ENCODE measurements around the gene IL10. TPM values are rescaled to one million over a fixed set of nuclear protein-coding genes. Genes with fewer than 3 reads are reported as not detected.
"Not testable (repeated sequence)": the region's sequence is repeated elsewhere in the genome, so short reads cannot be mapped to it uniquely, and the experiment has no call there.

The IL10 gene
- total RNA-seq, 6 experiments from 2014 or later = 0.26 to 2.2 (median 0.63) TPM; not detected in 2

GRCh38 chr1:206769304-206769731 lies 3.0 kb downstream of the IL10 start:
- intact Hi-C loops (cut with DNase I) = no loop called here

GRCh38 chr1:206768472-206769303 lies 3.6 kb downstream of the IL10 start:
- intact Hi-C loops (cut with DNase I) = no loop called here
- Histone ChIP-seq H3K27ac (no peak overlapping the region), H3K27me3 (no peaks in the 10 kb centered on the region), H3K9me3 (no peaks in the 10 kb centered on the region), H3K36me3 (no peaks in the 10 kb centered on the region), H3K4me1 (no peaks in the 10 kb centered on the region), H3K4me3 (no peak overlapping the region)
- no peak for ATAC-seq
- 68% methylated on average over 14 of the region's 14 CpGs for WGBS (ENCODE audit: insufficient coverage, low coverage, low lambda C conversion rate, missing lambda C conversion rate)
- TF ChIP-seq POLR2A (IDR thresholded peaks at IDR 0.05) = no peak
- TF ChIP-seq CTCF (IDR thresholded peaks at IDR 0.05) = no peak
- DNase-seq = no peak

More at GRCh38 chr1:206769304-206769731, 3.0 kb downstream of the IL10 start:
- Histone ChIP-seq H3K36me3 (no peaks in the 10 kb centered on the region), H3K4me3 (no peak overlapping the region), H3K27ac (no peak overlapping the region), H3K9me3 (no peaks in the 10 kb centered on the region), H3K4me1 (no peaks in the 10 kb centered on the region), H3K27me3 (no peaks in the 10 kb centered on the region)
- 68% methylated on average over 6 of the region's 7 CpGs for WGBS (ENCODE audit: insufficient coverage, low coverage, low lambda C conversion rate, missing lambda C conversion rate)
- no peak for DNase-seq
- peak in 3 of 4 donors; percentile 6 to 21 (median 19) for ATAC-seq
- TF ChIP-seq POLR2A (IDR thresholded peaks at IDR 0.05) (no peak), CTCF (IDR thresholded peaks at IDR 0.05) (no peak)

DNA sequence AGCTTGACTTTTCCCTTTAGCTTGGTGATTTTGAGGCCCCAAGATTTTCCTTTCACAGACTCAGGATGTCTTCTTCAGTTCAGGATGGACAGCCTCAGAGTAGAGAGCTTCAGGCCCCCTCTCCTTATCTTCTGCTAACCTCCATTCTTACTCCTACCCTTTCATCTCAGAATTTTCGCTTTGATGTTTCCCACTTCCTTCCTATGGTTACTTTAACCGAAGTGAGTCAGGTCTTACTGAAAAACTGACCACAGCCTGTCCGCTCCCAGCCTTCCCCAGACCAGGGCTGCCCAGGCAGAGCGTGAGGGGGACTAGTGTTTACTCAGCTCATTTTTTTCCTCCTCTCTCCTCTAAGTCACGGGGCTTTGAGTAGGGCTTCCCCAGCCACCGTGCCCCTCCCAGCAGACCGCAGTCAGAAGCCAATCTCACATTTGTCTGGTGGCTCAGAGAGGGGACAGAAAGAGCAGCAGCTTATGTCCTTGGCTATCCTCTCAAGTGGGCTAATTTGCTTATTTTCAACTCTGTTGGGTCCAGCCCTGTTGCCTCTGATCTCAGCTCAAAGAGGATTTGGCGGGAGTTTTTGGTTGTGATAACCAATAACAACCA lies 5.9 kb downstream of the IL10 start:
- H3K36me3 ChIP-seq = no peaks in the 10 kb centered on the region
- ATAC-seq (peak; percentile 62 to 79 (median 75)), DNase-seq (peak in 1 of 3 donors; percentile 44)
- intact Hi-C loops (cut with DNase I) = no loop called here
- no peaks in the 10 kb centered on the region for H3K4me1 ChIP-seq
- H3K27ac ChIP-seq = no peak overlapping the region
- no peaks in the 10 kb centered on the region for H3K9me3 ChIP-seq
- no peaks in the 10 kb centered on the region for H3K27me3 ChIP-seq
- TF ChIP-seq CTCF (IDR thresholded peaks at IDR 0.05) = no peak
- TF ChIP-seq POLR2A (IDR thresholded peaks at IDR 0.05) = no peak
- 33% methylated on average over 8 of the region's 8 CpGs for WGBS (ENCODE audit: insufficient coverage, low coverage, low lambda C conversion rate, missing lambda C conversion rate)
- no peak overlapping the region for H3K4me3 ChIP-seq

DNA sequence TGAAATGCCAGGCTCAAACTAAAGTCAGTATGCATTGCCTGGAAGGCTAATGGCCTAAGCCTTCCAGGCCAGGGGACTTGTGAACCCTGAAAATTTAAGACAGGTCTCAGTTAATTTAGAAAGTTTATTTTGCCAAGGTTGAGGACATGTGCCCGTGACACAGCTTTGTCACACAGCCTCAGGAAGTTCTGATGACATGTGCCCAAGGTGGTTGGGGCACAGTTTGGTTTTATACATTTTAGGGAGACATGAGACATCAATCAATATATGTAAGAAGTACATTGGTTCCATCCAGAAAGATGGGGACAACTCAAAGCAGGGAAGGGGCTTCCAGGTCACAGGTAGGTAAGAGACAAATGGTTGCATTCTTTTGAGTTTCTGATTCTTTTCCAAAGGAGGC lies 6.5 kb downstream of the IL10 start:
- H3K4me1 ChIP-seq; H3K9me3 ChIP-seq; ATAC-seq; intact Hi-C loops (cut with DNase I); H3K4me3 ChIP-seq; H3K27me3 ChIP-seq; H3K27ac ChIP-seq; H3K36me3 ChIP-seq; DNase-seq: not testable (repeated sequence)
- WGBS (ENCODE audit: insufficient coverage, low coverage, low lambda C conversion rate, missing lambda C conversion rate) = 75% methylated on average over 1 of the region's 1 CpG

GRCh38 chr1:206762741-206763364 lies 9.4 kb downstream of the IL10 start:
- ATAC-seq; H3K27ac ChIP-seq; H3K4me1 ChIP-seq; intact Hi-C loops (cut with DNase I); DNase-seq; H3K9me3 ChIP-seq; H3K27me3 ChIP-seq; H3K36me3 ChIP-seq; H3K4me3 ChIP-seq: not testable (repeated sequence)
- 81% methylated on average over 11 of the region's 12 CpGs for WGBS (ENCODE audit: insufficient coverage, low coverage, low lambda C conversion rate, missing lambda C conversion rate)

Measured in right lobe of liver (tissue), 6 donors.